AG04449 (cell line): Measurements from ENCODE around the gene SASS6.

Source experiments
- CTCF ChIA-PET: fragments of 350-600 bp; formaldehyde crosslinking; extraction: SDS; loops from one replicate; lab custom pipeline; 2021; ENCODE audit warnings: antibody characterized with exemption; lab: Yijun Ruan, JAX
- POLR2A ChIA-PET: fragments of 400-600, 350-600 bp; formaldehyde crosslinking; extraction: SDS; loops from one replicate; lab custom pipeline; 2020; ENCODE audit warnings: antibody characterized with exemption, inconsistent platforms; lab: Yijun Ruan, JAX
- DNase-seq: peaks from one replicate; pipeline ENCODE4 v3.0.0-alpha.2; 2010; ENCODE audit warnings: low read depth, low spot score
- H3K4me3 ChIP-seq: 2 replicates; pipeline ENCODE4 v1.5.1; 2011; ENCODE audit warnings: low read depth, mild to moderate bottlenecking, control low read depth, low read length
- TF ChIP-seq, protein P1 (sequence below): IDR thresholded peaks from one replicate; pipeline ENCODE4 v1.5.1; 2011; ENCODE audit warnings: mild to moderate bottlenecking, moderate library complexity, low read length, control low read depth, inconsistent platforms; ENCODE audit not compliant: insufficient read depth; ENCODE audit errors: missing control alignments

Gene SASS6

DNA sequence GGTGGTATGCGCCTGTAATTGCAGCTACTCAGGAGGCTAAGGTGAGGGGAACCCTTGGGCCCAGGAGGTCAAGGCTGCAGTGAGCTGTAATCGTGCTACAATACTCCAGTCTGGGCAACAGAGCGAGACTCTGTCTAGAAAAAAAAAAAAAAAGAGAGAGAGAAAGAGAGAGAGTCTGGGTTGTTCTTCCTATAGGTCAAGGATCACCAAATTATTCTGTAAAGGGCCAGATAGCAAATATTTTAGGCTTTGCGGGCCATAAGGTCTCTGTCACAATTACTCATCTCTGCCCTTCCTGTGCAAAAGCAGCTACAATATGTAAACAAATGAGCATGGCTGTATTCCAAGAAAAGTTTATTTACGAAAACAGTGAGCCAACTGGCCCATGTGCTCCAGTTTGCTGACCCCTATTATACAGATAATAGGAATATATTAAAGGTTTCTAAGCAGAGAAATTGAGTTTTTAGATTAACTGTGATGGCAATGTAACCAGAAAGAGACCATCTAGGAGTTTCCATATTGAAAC is 2.1 kb downstream of the SASS6 start:
- CTCF ChIA-PET, result no interaction called here
- TF ChIP-seq, protein P1, sequence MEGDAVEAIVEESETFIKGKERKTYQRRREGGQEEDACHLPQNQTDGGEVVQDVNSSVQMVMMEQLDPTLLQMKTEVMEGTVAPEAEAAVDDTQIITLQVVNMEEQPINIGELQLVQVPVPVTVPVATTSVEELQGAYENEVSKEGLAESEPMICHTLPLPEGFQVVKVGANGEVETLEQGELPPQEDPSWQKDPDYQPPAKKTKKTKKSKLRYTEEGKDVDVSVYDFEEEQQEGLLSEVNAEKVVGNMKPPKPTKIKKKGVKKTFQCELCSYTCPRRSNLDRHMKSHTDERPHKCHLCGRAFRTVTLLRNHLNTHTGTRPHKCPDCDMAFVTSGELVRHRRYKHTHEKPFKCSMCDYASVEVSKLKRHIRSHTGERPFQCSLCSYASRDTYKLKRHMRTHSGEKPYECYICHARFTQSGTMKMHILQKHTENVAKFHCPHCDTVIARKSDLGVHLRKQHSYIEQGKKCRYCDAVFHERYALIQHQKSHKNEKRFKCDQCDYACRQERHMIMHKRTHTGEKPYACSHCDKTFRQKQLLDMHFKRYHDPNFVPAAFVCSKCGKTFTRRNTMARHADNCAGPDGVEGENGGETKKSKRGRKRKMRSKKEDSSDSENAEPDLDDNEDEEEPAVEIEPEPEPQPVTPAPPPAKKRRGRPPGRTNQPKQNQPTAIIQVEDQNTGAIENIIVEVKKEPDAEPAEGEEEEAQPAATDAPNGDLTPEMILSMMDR, result no peak
- no peak overlapping the region for H3K4me3 ChIP-seq
- POLR2A ChIA-PET, result no interaction called here
- DNase-seq, result no peak

DNA sequence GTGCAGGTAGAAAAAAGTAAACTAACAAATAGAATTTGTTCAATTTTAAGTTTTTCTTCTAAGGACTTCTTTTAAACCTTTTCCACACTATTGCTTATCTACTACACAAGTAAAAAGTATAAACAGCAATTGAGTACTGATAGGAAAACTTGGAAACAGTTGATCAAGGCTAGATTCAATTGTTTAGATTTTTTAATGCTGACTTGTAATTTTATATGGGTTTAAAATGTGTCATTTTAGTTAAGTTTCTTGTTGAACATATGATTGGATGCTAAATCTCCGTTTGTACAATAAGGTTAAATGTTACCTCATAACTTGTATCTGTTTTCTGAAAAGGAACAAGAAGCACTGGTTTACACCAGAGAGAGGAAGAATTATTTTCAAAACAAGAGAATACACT is 5.5 kb downstream of the SASS6 start:
- ChIA-PET CTCF (interaction anchor here (0.9 to 1.2 kb wide), 2 partner anchors 11 to 332 kb away, joined by 3 read pairs; no protein-coding TSS in a partner anchor), POLR2A (no interaction called here)
- no peak overlapping the region for H3K4me3 ChIP-seq
- TF ChIP-seq, protein P1, result no peak
- no peak for DNase-seq

DNA sequence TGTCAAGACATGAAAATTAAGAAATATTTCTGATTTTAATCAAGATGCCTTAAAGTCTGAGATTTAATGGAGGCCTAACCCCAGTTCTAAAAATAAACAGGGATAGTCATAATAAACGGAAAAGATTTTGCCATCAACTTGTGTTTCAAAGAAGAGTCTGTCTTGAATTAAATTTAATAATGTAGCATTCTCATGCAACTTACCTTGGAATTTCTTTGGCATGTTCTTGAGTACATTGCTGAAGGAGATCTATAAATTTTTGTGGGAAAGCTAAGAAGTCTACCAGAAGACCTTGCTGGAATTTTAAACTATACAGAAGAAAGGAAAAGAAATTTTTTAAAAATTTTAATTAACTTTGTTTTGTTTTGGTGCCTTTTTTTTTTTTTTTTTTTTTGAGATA is 10.6 kb downstream of the SASS6 start:
- ChIA-PET CTCF (no interaction called here), POLR2A (no interaction called here)
- TF ChIP-seq, protein P1, result no peak
- no peak overlapping the region for H3K4me3 ChIP-seq
- no peak for DNase-seq

DNA sequence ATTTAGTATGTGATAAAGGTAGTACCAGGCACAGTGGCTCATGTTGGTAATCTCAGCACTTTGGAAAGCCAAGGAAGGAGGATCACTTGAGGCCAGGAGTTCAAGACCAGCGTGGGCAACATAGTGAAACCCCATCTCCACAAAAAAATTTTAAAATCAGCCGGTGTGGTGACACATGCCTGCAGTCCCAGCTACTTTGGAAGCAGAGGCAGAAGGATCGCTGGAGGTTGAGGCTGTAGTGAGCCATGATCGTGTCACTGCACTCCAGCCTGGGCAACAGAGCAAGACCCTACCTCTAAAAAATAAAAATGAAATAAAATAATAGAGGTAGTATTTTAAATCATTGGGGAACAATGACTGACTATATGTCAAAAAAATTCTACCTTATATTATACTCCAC is 17.2 kb downstream of the SASS6 start:
- POLR2A ChIA-PET, result no interaction called here
- H3K4me3 ChIP-seq, result no peak overlapping the region
- TF ChIP-seq, protein P1, result no peak
- CTCF ChIA-PET, result interaction anchor here (1.1 kb wide), 1 partner anchor 12 kb away, joined by 3 read pairs; no protein-coding TSS in a partner anchor
- DNase-seq, result no peak

DNA sequence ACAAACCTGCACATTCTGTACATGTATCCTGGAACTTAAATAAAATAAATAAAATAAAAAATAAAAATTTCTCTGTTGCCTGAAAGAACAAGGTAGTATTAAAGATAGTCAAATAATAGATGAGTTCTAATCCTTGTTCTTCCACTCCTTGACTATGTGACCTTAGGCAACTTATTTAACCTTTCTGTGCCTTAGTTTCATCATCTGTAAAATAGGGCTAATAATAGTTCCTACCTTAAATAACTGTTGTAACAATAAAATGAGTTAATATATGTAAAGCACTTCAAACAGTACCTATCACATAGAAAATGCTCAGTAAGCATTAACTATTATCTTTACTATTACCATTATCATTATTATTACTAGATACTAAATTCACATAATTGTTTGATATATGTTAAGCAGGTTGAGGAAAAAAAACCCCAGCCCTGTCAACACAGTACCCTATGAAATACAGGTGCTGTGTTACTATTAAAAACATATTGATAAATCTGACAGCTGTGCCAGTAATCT is 23.1 kb downstream of the SASS6 start:
- ChIA-PET POLR2A (no interaction called here), CTCF (no interaction called here)
- H3K4me3 ChIP-seq, result no peak overlapping the region
- TF ChIP-seq, protein P1, result no peak
- no peak for DNase-seq

DNA sequence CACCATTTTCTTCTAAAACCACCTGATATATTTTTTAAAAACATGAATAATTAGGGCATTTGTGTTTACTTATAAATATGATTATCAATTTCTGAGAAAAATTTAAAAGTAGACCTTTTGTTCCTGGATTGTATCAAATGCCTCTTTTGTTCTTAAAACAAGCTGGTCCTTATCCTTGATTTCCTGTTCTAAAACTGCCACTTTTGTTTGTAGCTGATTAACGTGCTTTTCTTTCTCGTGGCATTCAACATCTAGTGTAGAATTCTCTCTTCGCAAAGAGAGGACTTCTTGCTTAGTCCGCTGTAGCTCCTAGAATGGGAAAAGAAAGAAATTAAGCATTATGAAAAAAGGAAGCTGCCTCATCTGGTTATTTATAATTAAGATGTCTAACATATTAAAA is 25.0 kb downstream of the SASS6 start:
- CTCF ChIA-PET, result interaction anchor here (0.9 to 1.2 kb wide), 3 partner anchors 349 to 356 kb away, joined by 3 read pairs; no protein-coding TSS in a partner anchor
- no peak overlapping the region for H3K4me3 ChIP-seq
- POLR2A ChIA-PET, result no interaction called here
- TF ChIP-seq, protein P1, result no peak
- no peak for DNase-seq
